Muscle layer of colon (tissue), 2 donors: ENCODE data around the gene PMPCB.
A peak's percentile ranks its signal among the peaks of the same experiment; 100 is the strongest.
"Not testable (repeated sequence)": the region's sequence is repeated elsewhere in the genome, so short reads cannot be mapped to it uniquely, and the experiment has no call there.

Experiments used
- H3K27ac ChIP-seq: one replicate; pipeline ENCODE4 v1.7.0; 2013; ENCODE audit warnings: low read depth, mild to moderate bottlenecking, low read length, moderate library complexity
- H3K27me3 ChIP-seq, 2 donors: one replicate each; pipeline ENCODE4 v1.7.0; 2013; ENCODE audit warnings: low read length in 2 of 2, mild to moderate bottlenecking in 2 of 2; ENCODE audit not compliant: insufficient read depth in 2 of 2, control insufficient read depth in 1 of 2
- H3K36me3 ChIP-seq: one replicate; pipeline ENCODE4 v1.7.0; 2013; ENCODE audit warnings: mild to moderate bottlenecking, low read length; ENCODE audit not compliant: insufficient read depth
- H3K4me1 ChIP-seq: one replicate; pipeline ENCODE4 v1.7.0; 2013; ENCODE audit warnings: mild to moderate bottlenecking, low read length; ENCODE audit not compliant: insufficient read depth
- H3K4me3 ChIP-seq, 2 donors: one replicate each; pipeline ENCODE4 v1.7.0; 2013; ENCODE audit warnings: low read length in 2 of 2, low read depth in 1 of 2, mild to moderate bottlenecking in 1 of 2, moderate library complexity in 1 of 2
- H3K9ac ChIP-seq: one replicate; pipeline ENCODE4 v1.7.0; 2013; ENCODE audit warnings: low read length
- H3K9me3 ChIP-seq: one replicate; pipeline ENCODE4 v1.7.0; 2013; ENCODE audit warnings: mild to moderate bottlenecking, low read length
- donor health status: abdominal sarcoma.
- donor health status: Adenocarcinoma of cecum.

PMPCB gene

GRCh38 chr7:103282802-103283427, 14.3 kb upstream of the PMPCB start:
- H3K36me3 ChIP-seq, H3K9me3 ChIP-seq, H3K4me3 ChIP-seq, H3K27ac ChIP-seq, H3K27me3 ChIP-seq, H3K4me1 ChIP-seq, H3K9ac ChIP-seq: not testable (repeated sequence)

GRCh38 chr7:103292122-103292521, 5.1 kb upstream of the PMPCB start:
- no peaks in the 10 kb centered on the region for H3K4me1 ChIP-seq
- H3K27me3 ChIP-seq: no peaks in the 10 kb centered on the region
- H3K4me3 ChIP-seq: no peak overlapping the region
- no peak overlapping the region for H3K27ac ChIP-seq
- H3K9me3 ChIP-seq: no peaks in the 10 kb centered on the region
- H3K36me3 ChIP-seq: no peaks in the 10 kb centered on the region
- H3K9ac ChIP-seq: no peak overlapping the region

- Histone ChIP-seq H3K4me3 (no peak overlapping the region), H3K27ac (no peak overlapping the region), H3K9ac (no peak overlapping the region), H3K9me3 (no peaks in the 10 kb centered on the region), H3K27me3 (no peaks in the 10 kb centered on the region), H3K4me1 (peaks cover 7% of the 10 kb centered on the region), H3K36me3 (no peaks in the 10 kb centered on the region)
Measured at GRCh38 chr7:103293526-103293925, 3.7 kb upstream of the PMPCB start.

- peak overlapping the region; percentile 83 for H3K27ac ChIP-seq
- no peaks in the 10 kb centered on the region for H3K27me3 ChIP-seq
- peaks cover 11% of the 10 kb centered on the region for H3K4me1 ChIP-seq
- H3K9me3 ChIP-seq: no peaks in the 10 kb centered on the region
- H3K9ac ChIP-seq: peak overlapping the region; percentile 49
- H3K4me3 ChIP-seq: peak overlapping the region; percentile 74 to 99
- H3K36me3 ChIP-seq: peaks cover 35% of the 10 kb centered on the region
Measured at GRCh38 chr7:103297837-103298179, 573 bp downstream of the PMPCB start.

GRCh38 chr7:103299660-103300059, 2.4 kb downstream of the PMPCB start:
- Histone ChIP-seq H3K9ac (no peak overlapping the region), H3K4me3 (no peak overlapping the region), H3K27ac (no peak overlapping the region), H3K27me3 (no peaks in the 10 kb centered on the region), H3K36me3 (peaks cover 52% of the 10 kb centered on the region), H3K4me1 (peaks cover 11% of the 10 kb centered on the region), H3K9me3 (no peaks in the 10 kb centered on the region)

GRCh38 chr7:103301441-103301840, 4.2 kb downstream of the PMPCB start:
- no peaks in the 10 kb centered on the region for H3K27me3 ChIP-seq
- H3K4me1 ChIP-seq: peaks cover 11% of the 10 kb centered on the region
- no peaks in the 10 kb centered on the region for H3K9me3 ChIP-seq
- peaks cover 61% of the 10 kb centered on the region for H3K36me3 ChIP-seq
- H3K9ac ChIP-seq: no peak overlapping the region
- no peak overlapping the region for H3K4me3 ChIP-seq
- H3K27ac ChIP-seq: no peak overlapping the region

- no peak overlapping the region for H3K27ac ChIP-seq
- H3K9me3 ChIP-seq: no peaks in the 10 kb centered on the region
- H3K36me3 ChIP-seq: peaks cover 76% of the 10 kb centered on the region
- no peaks in the 10 kb centered on the region for H3K27me3 ChIP-seq
- no peak overlapping the region for H3K9ac ChIP-seq
- no peaks in the 10 kb centered on the region for H3K4me1 ChIP-seq
- H3K4me3 ChIP-seq: no peak overlapping the region
Measured at GRCh38 chr7:103307503-103308231, 10.4 kb downstream of the PMPCB start.

GRCh38 chr7:103314852-103315251, 17.6 kb downstream of the PMPCB start:
- no peaks in the 10 kb centered on the region for H3K27me3 ChIP-seq
- H3K9ac ChIP-seq: no peak overlapping the region
- peaks cover 88% of the 10 kb centered on the region for H3K36me3 ChIP-seq
- no peak overlapping the region for H3K27ac ChIP-seq
- H3K9me3 ChIP-seq: no peaks in the 10 kb centered on the region
- H3K4me1 ChIP-seq: no peaks in the 10 kb centered on the region
- H3K4me3 ChIP-seq: no peak overlapping the region

GRCh38 chr7:103316380-103316941, 19.2 kb downstream of the PMPCB start:
- Histone ChIP-seq H3K9me3 (no peaks in the 10 kb centered on the region), H3K27ac (no peak overlapping the region), H3K9ac (no peak overlapping the region), H3K4me1 (no peaks in the 10 kb centered on the region), H3K4me3 (no peak overlapping the region), H3K36me3 (peaks cover 82% of the 10 kb centered on the region), H3K27me3 (no peaks in the 10 kb centered on the region)

GRCh38 chr7:103317009-103317408, 19.8 kb downstream of the PMPCB start:
- Histone ChIP-seq H3K4me3 (no peak overlapping the region), H3K36me3 (peaks cover 77% of the 10 kb centered on the region), H3K9ac (no peak overlapping the region), H3K4me1 (no peaks in the 10 kb centered on the region), H3K27me3 (no peaks in the 10 kb centered on the region), H3K27ac (no peak overlapping the region), H3K9me3 (no peaks in the 10 kb centered on the region)

- H3K27me3 ChIP-seq: no peaks in the 10 kb centered on the region
- peaks cover 31% of the 10 kb centered on the region for H3K36me3 ChIP-seq
- H3K9ac ChIP-seq: no peak overlapping the region
- no peaks in the 10 kb centered on the region for H3K4me1 ChIP-seq
- no peak overlapping the region for H3K4me3 ChIP-seq
- H3K9me3 ChIP-seq: no peaks in the 10 kb centered on the region
- H3K27ac ChIP-seq: no peak overlapping the region
Measured at GRCh38 chr7:103325744-103326143, 28.5 kb downstream of the PMPCB start.

- no peak overlapping the region for H3K4me3 ChIP-seq
- H3K27ac ChIP-seq: no peak overlapping the region
- H3K36me3 ChIP-seq: peaks cover 38% of the 10 kb centered on the region
- H3K4me1 ChIP-seq: no peaks in the 10 kb centered on the region
- no peak overlapping the region for H3K9ac ChIP-seq
- no peaks in the 10 kb centered on the region for H3K9me3 ChIP-seq
- no peaks in the 10 kb centered on the region for H3K27me3 ChIP-seq
Measured at GRCh38 chr7:103336761-103337160, 39.5 kb downstream of the PMPCB start.
